ENCODE data around the gene COL2A1.

Gene COL2A1

GRCh38 chr12:48005001-48005749, 899 bp upstream of the COL2A1 start:
- no peak for DNase-seq (ENCODE audit: extremely low read depth, low read depth)

GRCh38 chr12:48003226-48004052, 837 bp downstream of the COL2A1 start:
- DNase-seq (ENCODE audit: extremely low read depth, low read depth) = no peak

More at GRCh38 chr12:48005001-48005749, 899 bp upstream of the COL2A1 start:
- TF ChIP-seq CTCF (IDR thresholded peaks at IDR 0.05; ENCODE audit: low read depth, low read length) = no peak

GRCh38 chr12:48002773-48003218, 1.5 kb downstream of the COL2A1 start:
- DNase-seq (ENCODE audit: extremely low read depth, low read depth) = no peak
- no peak for TF ChIP-seq CTCF (IDR thresholded peaks at IDR 0.05; ENCODE audit: low read depth, low read length)

More at GRCh38 chr12:48003226-48004052, 837 bp downstream of the COL2A1 start:
- no peak for TF ChIP-seq CTCF (IDR thresholded peaks at IDR 0.05; ENCODE audit: low read depth, low read length)

GRCh38 chr12:48002414-48002730, 1.9 kb downstream of the COL2A1 start:
- TF ChIP-seq CTCF (IDR thresholded peaks at IDR 0.05; ENCODE audit: low read depth, low read length) = no peak
- no peak for DNase-seq (ENCODE audit: extremely low read depth, low read depth)

- DNase-seq (ENCODE audit: extremely low read depth, low read depth) = no peak
- TF ChIP-seq CTCF (IDR thresholded peaks at IDR 0.05; ENCODE audit: low read depth, low read length) = no peak
Observed at GRCh38 chr12:48001505-48002413, 2.5 kb downstream of the COL2A1 start.

GRCh38 chr12:48000878-48001504, 3.3 kb downstream of the COL2A1 start:
- DNase-seq (ENCODE audit: extremely low read depth, low read depth) = no peak
- no peak for TF ChIP-seq CTCF (IDR thresholded peaks at IDR 0.05; ENCODE audit: low read depth, low read length)

All from AG09319 (cell line).